Measurements from ENCODE around the gene TMEM131.
"Not testable (repeated sequence)": the region's sequence is repeated elsewhere in the genome, so short reads cannot be mapped to it uniquely, and the experiment has no call there.

Gene TMEM131

GRCh38 chr2:97723156-97724072, 272.3 kb downstream of the TMEM131 start:
- no peak for DNase-seq (ENCODE audit: low read depth)

- no peak for DNase-seq (ENCODE audit: low read depth)
These were observed 273.5 kb downstream of the TMEM131 start for GRCh38 chr2:97722227-97722626.

DNA sequence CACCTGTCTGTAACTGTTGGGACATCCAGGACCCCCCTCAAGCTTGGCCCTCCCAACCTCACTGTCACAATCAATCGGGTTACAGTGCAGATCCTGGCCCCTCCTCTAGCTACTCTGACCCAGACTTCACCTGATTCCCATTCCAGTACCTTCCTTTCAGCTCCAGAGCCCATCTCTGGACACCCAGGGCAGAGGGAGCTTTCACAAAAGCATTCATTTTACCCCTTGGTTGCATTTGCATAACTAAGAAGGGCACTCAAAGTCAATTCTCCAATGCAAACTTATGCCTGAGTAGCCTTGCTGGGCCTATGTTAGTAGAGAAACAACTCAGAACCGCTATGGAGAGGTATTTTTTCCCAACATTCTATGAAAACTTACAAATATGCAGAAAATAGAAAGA, 275.0 kb downstream of the TMEM131 start:
- DNase-seq (ENCODE audit: low read depth), result no peak

DNA sequence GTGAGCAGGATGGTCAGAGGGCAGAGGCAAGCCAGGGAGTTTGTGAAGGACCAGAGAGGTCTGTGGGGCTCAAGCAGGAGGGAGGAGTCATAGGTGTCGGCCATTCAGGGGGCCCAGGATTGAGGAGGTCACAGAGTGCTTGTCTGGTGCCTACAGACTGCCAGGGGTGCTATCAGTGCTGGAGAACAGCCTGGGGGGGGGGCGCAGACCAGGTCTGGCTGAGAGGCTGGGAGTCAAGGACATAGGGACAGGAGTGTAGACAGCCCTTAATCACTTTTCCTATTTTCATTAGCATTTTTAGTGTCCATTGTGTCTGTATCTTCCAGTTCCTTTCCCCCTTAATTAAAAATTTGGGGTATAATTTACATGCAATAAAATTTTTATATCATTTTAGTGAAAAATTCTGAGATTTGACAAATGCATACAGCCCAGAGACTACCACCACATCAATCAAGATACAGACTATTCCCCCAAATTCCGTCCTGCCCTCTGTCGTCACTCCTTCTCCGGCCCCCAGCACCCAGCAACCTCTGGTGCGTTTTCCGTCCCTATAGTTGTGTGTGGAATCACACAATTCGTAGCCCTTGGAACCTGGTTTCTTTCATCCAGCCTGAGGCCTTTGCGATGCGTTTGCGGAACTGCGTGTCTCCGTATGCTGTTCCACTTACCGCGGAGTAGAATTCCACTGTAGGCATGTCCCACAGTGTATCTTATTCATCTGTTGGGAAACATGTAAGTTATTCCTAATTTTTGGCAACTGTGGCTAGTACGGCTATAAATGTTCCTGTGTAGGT, 276.2 kb downstream of the TMEM131 start:
- no peak for DNase-seq (ENCODE audit: low read depth)

DNA sequence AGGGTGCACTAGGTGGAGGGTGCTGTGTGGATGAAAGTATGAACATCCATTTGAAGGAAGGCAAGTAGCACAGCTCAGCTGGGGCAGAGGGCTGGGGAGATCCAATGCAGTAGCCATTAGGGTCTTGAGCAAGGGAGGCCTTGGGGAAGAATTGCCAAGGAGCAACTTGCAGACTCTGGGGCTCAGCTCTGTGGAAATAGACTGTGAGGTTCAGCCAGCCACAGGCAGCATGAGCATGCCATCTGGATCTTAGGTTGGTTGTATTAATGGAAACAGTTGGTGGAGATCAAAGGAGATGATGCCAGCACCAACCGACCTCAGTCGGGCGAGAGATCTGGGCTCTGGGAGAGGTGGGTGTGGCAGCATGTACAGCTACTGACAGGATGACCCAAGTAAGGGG, 276.8 kb downstream of the TMEM131 start:
- DNase-seq (ENCODE audit: low read depth), result no peak

- peak; percentile 59 for DNase-seq (ENCODE audit: low read depth)
These were observed 277.5 kb downstream of the TMEM131 start for GRCh38 chr2:97718051-97718882.

GRCh38 chr2:97717613-97717995, 278.1 kb downstream of the TMEM131 start:
- no peak for DNase-seq (ENCODE audit: low read depth)

DNA sequence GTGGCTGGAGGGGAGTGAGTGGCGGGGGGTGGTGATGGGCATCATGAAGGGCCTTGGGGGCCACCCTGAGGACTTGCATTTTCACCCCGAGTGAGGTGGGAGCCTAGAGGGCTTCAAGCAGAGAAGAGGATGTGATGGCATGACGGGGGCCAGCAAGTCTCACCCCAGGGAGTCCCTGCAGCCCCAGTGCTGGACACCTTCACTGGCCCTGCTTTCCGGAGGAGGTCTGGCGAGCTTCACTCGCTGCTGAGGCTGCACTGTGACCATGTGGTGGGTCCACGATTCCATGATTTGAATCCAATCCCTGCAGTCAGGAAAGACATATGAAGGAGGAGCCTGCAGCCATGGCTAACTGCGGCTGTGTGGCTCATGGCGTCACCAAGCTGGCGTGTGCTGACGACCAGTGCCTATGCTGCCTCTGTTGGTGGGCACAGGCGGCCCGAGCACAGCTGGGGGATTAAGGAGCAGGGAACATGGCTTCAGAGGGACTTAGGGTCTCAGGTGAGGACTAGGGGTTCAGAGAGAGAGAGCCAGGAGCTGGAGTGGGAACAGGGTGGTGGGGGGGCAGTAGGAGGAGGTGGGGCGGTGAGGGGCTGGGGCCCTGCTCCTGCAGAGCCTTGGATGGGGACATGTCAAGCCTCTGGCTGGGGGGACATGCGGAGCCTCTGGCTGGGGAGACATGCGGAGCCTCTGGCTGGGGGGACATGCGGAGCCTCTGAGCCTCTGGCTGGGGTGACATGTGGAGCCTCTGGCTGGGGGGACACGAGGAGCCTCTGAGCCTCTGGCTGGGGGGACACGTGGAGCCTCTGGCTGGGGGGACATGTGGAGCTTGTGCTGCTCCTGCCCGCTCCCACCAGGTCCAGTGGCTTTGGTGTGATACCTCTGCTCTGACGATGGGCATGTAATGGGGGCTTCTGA, 278.8 kb downstream of the TMEM131 start:
- DNase-seq (ENCODE audit: low read depth), result no peak

GRCh38 chr2:97715951-97716694, 279.6 kb downstream of the TMEM131 start:
- no peak for DNase-seq (ENCODE audit: low read depth)

DNA sequence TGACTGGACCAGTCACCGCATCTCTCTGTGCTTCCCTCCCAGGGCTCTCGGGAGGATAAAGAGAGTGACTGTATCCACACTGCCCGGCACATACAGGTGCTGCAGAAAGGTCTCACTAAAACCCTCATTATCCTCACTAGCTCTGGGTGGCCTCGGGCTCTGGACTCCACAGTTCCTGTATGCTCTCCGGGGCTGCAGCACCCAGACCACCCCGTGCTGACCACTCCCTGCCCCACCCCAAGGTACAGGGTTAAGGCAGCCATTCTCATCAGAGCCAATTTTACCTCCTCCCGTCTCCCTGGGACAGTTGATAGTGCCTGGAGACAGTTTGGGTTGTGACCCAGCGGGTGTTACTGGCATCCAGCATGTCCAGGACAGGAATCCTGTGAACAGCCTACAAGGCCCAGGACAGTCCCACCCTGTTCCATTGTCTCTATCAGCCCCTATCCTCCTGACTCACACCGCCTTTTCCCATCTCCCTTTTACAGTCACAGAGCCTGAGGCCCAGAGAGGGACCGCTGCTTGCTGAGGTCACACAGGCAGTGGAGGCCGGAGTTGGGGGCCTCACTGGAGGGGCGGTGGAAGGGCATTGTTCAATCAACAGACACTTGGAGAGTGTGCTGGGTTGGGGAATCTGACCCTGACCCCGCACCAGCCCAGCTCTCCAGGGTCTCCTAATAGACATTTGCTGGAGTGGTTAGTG, 280.6 kb downstream of the TMEM131 start:
- DNase-seq (ENCODE audit: low read depth), result no peak

- no peak for DNase-seq (ENCODE audit: low read depth)
These were observed 281.4 kb downstream of the TMEM131 start for GRCh38 chr2:97714084-97714949.

GRCh38 chr2:97713296-97714083, 282.3 kb downstream of the TMEM131 start, which contains the start of gene ZAP70:
ZAP70 (plus strand) TSS chr2:97713576; CDS start chr2:97724037, 10,461 bp downstream.
- peak; percentile 53 for DNase-seq (ENCODE audit: low read depth)

DNA sequence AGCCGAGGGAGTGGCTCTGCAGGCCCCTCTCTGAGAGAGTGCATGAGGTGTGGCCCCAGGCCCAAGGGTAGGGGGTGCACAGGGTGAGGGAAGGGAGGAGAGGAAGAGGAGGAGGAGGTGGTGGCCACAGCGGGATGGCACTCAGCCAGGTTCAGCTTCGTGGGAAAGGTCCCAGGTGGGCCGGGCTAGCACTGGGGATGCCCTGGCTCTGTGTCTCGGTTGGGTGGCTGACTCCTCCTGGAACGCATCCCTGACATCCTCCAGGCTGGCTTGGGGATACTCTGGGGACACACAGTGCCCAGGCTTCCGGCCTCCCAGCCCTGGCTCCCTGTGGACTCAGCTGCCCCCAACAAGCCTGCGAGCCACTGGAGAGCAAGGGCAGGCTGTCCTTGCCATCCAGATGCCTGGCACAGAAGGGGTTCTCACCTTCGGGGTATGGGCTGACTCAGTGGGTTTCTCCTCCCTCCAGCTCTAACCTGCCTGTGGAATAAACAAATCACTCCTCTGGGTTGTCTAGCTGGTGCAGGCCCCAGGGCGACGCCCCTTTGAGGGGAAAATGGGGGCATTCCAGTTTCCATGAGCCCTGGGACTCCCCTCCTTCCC, 283.0 kb downstream of the TMEM131 start:
- DNase-seq (ENCODE audit: low read depth), result no peak

DNA sequence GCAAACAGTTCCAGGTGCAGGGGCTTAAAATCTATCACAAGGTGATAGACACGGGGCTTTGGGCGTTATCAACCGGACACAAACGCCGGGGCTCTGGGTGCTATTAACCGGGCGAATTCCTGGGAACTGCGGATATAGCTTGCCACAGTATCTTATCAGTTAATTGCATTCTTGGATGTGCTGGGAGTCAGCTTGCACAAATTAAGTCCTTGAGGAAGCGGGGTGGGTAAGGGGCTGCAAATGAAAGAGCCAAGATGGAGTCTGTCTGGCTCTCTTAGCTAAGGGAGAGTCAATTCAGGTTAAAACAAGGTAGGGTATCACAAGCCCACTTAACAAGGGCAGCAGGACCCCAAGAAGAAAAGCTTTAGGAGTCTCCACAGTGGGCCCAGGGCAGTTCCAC, 283.6 kb downstream of the TMEM131 start:
- not testable (repeated sequence) for DNase-seq (ENCODE audit: low read depth)

DNA sequence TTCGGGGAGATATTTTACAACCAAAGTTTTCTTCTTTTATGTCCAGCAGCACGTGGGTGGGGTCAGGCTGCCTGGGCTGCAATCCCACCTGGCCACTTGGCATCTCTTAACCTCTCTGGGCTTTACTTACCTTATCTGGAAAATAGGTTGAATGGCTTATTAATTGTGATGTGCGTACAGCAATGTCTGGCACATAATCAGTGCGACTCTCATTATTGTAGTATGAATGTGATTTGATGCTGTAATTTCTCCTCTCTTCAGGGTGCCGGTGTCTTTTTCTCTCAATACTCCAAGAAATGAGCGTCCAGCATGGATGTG, 284.4 kb downstream of the TMEM131 start:
- no peak for DNase-seq (ENCODE audit: low read depth)

DNA sequence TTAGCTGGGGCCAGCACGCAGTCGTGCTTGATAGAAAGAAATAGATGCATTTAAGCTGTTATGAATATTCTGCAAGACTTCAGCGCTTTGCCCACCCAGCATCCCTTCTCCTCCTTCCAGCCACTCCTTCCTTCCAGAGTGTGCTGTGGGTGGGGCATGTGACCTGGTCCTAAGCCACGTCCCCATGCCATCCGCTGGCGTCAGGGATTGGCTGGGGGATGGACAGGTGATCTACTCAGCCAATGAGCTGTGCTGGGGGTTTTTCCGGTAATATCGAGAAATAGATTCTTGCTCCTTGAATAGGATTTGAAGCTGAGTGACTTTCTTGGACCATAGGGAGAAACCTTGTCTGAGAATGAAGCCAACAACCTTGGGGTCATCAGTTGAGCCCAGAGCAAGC, 287.1 kb downstream of the TMEM131 start:
- no peak for DNase-seq (ENCODE audit: low read depth)

- DNase-seq (ENCODE audit: low read depth), result no peak
These were observed 287.7 kb downstream of the TMEM131 start for GRCh38 chr2:97708048-97708380.
